ENCODE results near the gene SPOUT1.

DNA sequence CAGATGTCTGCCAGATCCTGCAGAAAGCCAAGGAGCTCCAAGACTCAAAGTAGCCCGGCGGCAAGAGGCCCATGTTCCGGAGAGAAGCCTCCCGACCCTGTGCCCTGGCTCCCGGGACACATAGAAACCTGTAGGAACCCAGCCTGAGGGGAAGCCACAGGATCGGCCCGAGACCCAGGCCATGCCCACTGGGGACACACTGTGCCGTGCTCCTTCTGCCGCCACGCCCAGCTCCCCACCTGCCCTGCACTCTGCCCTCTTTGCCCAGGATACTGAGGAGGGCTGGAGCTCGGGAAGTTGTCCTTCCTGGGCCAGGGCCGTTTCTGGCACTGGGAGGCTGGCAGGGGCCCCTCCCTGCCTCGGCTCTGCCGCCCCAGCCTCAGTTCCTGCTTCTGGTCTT lies 21.8 kb downstream of the SPOUT1 start:
- TF ChIP-seq, protein P1, sequence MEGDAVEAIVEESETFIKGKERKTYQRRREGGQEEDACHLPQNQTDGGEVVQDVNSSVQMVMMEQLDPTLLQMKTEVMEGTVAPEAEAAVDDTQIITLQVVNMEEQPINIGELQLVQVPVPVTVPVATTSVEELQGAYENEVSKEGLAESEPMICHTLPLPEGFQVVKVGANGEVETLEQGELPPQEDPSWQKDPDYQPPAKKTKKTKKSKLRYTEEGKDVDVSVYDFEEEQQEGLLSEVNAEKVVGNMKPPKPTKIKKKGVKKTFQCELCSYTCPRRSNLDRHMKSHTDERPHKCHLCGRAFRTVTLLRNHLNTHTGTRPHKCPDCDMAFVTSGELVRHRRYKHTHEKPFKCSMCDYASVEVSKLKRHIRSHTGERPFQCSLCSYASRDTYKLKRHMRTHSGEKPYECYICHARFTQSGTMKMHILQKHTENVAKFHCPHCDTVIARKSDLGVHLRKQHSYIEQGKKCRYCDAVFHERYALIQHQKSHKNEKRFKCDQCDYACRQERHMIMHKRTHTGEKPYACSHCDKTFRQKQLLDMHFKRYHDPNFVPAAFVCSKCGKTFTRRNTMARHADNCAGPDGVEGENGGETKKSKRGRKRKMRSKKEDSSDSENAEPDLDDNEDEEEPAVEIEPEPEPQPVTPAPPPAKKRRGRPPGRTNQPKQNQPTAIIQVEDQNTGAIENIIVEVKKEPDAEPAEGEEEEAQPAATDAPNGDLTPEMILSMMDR (conservative IDR thresholded peaks at IDR 0.05; ENCODE audit: low read length), result no peak
- TF ChIP-seq EZH2phosphoT487 (IDR thresholded peaks at IDR 0.05; ENCODE audit: borderline replicate concordance, low read depth, low read length), result no peak

Data from OCI-LY7 (cell line).